ENCODE results near the gene SKA3.
"Not testable (repeated sequence)": the region's sequence is repeated elsewhere in the genome, so short reads cannot be mapped to it uniquely, and the experiment has no call there.

Gene SKA3

GRCh38 chr13:21147827-21148226 is 28.5 kb downstream of the SKA3 start:
- H3K36me3 ChIP-seq: peaks cover 15 to 45% (median 36%) of the 10 kb centered on the region in 3 donors
- peaks cover 0 to 13% (median 5%) of the 10 kb centered on the region in 4 donors for H3K4me1 ChIP-seq
- TF ChIP-seq CTCF (IDR thresholded peaks at IDR 0.05): no peak
- no peak overlapping the region for H3K27ac ChIP-seq
- H3K9me3 ChIP-seq: no peaks in the 10 kb centered on the region
- H3K27me3 ChIP-seq: no peaks in the 10 kb centered on the region
- H3K4me3 ChIP-seq: no peak overlapping the region
- intact Hi-C loops (cut with DNase I; ENCODE audit: low total_unique reads): no loop called here
- DNase-seq: no peak

- intact Hi-C loops (cut with DNase I; ENCODE audit: low total_unique reads): no loop called here
- TF ChIP-seq CTCF (IDR thresholded peaks at IDR 0.05): no peak
- Histone ChIP-seq H3K9me3 (no peaks in the 10 kb centered on the region), H3K27ac (no peak overlapping the region), H3K36me3 (peaks cover 8 to 32% (median 31%) of the 10 kb centered on the region in 3 donors), H3K4me3 (no peak overlapping the region), H3K27me3 (no peaks in the 10 kb centered on the region), H3K4me1 (peaks cover 0 to 30% (median 23%) of the 10 kb centered on the region in 4 donors)
- DNase-seq: no peak
Measured at GRCh38 chr13:21142766-21143165, 33.6 kb downstream of the SKA3 start.

- peaks cover 0 to 10% (median 6%) of the 10 kb centered on the region in 3 donors for H3K36me3 ChIP-seq
- peak overlapping the region; percentile 69 to 76 for H3K4me3 ChIP-seq
- intact Hi-C loops (cut with DNase I; ENCODE audit: low total_unique reads): loop anchor here (10.0 kb wide), 1 partner anchor 55 kb away; no protein-coding TSS in a partner anchor
- peak overlapping the region; percentile 85 to 90 for H3K27ac ChIP-seq
- H3K9me3 ChIP-seq: no peaks in the 10 kb centered on the region
- H3K27me3 ChIP-seq: no peaks in the 10 kb centered on the region
- no peak for TF ChIP-seq CTCF (IDR thresholded peaks at IDR 0.05)
- DNase-seq: no peak
- H3K4me1 ChIP-seq: peaks cover 0 to 30% (median 23%) of the 10 kb centered on the region in 4 donors
Measured at GRCh38 chr13:21139374-21139773, 37.0 kb downstream of the SKA3 start.

- Histone ChIP-seq H3K4me3 (no peak overlapping the region), H3K27me3 (no peaks in the 10 kb centered on the region), H3K4me1 (peaks cover 0 to 25% (median 22%) of the 10 kb centered on the region in 4 donors), H3K9me3 (no peaks in the 10 kb centered on the region), H3K27ac (no peak overlapping the region), H3K36me3 (peaks cover 0 to 10% (median 2%) of the 10 kb centered on the region in 3 donors)
- TF ChIP-seq CTCF (IDR thresholded peaks at IDR 0.05): no peak
- intact Hi-C loops (cut with DNase I; ENCODE audit: low total_unique reads): loop anchor here (10.0 kb wide), 1 partner anchor 54 kb away; no protein-coding TSS in a partner anchor
- DNase-seq: no peak
Measured at GRCh38 chr13:21138561-21138960, 37.8 kb downstream of the SKA3 start.

GRCh38 chr13:21137696-21138095 is 38.7 kb downstream of the SKA3 start:
- Histone ChIP-seq H3K4me1 (peaks cover 0 to 17% (median 16%) of the 10 kb centered on the region in 4 donors), H3K27ac (no peak overlapping the region), H3K9me3 (no peaks in the 10 kb centered on the region), H3K36me3 (peaks cover 0 to 5% (median 0%) of the 10 kb centered on the region in 3 donors), H3K27me3 (no peaks in the 10 kb centered on the region), H3K4me3 (no peak overlapping the region)
- intact Hi-C loops (cut with DNase I; ENCODE audit: low total_unique reads): loop anchor here (10.0 kb wide), 1 partner anchor 53 kb away; no protein-coding TSS in a partner anchor
- no peak for TF ChIP-seq CTCF (IDR thresholded peaks at IDR 0.05)
- no peak for DNase-seq

GRCh38 chr13:21135833-21136232 is 40.5 kb downstream of the SKA3 start:
- intact Hi-C loops (cut with DNase I; ENCODE audit: low total_unique reads): loop anchor here (10.0 kb wide), 1 partner anchor 51 kb away; no protein-coding TSS in a partner anchor
- H3K27me3 ChIP-seq: not testable (repeated sequence)

More at GRCh38 chr13:21135833-21136232, 40.5 kb downstream of the SKA3 start:
- DNase-seq, H3K36me3 ChIP-seq, H3K4me1 ChIP-seq, H3K9me3 ChIP-seq, H3K27ac ChIP-seq, H3K4me3 ChIP-seq: not testable (repeated sequence)

Data from tibial artery (tissue), 4 donors.